ENCODE data around the gene PDLIM3.

Gene PDLIM3

GRCh38 chr4:185576314-185576961, 41.1 kb upstream of the PDLIM3 start:
- TF ChIP-seq CTCF (conservative IDR thresholded peaks at IDR 0.05): no peak
- TF ChIP-seq ZFX (IDR thresholded peaks at IDR 0.05): no peak
- H3K27ac ChIP-seq: no peak overlapping the region

GRCh38 chr4:185573651-185574199, 38.4 kb upstream of the PDLIM3 start:
- TF ChIP-seq CTCF (conservative IDR thresholded peaks at IDR 0.05) (no peak), ZFX (IDR thresholded peaks at IDR 0.05) (no peak)
- H3K27ac ChIP-seq: peak overlapping the region; percentile 76

GRCh38 chr4:185570727-185571126, 35.4 kb upstream of the PDLIM3 start:
- TF ChIP-seq CTCF (conservative IDR thresholded peaks at IDR 0.05) (no peak), ZFX (IDR thresholded peaks at IDR 0.05) (no peak)
- H3K27ac ChIP-seq: no peak overlapping the region

- TF ChIP-seq CTCF (conservative IDR thresholded peaks at IDR 0.05) (no peak), ZFX (IDR thresholded peaks at IDR 0.05) (no peak)
- H3K27ac ChIP-seq: peak overlapping the region; percentile 20; the same call in 1 of the 2 replicates
Observed at GRCh38 chr4:185567381-185568376, 32.4 kb upstream of the PDLIM3 start.

- TF ChIP-seq ZFX (IDR thresholded peaks at IDR 0.05): no peak
- no peak for TF ChIP-seq CTCF (conservative IDR thresholded peaks at IDR 0.05)
- H3K27ac ChIP-seq: peak overlapping the region; percentile 20; the same call in 1 of the 2 replicates
Observed at GRCh38 chr4:185566972-185567371, 31.7 kb upstream of the PDLIM3 start.

- H3K27ac ChIP-seq: no peak overlapping the region
Observed at GRCh38 chr4:185566425-185566824, 31.1 kb upstream of the PDLIM3 start.

More at GRCh38 chr4:185566425-185566824, 31.1 kb upstream of the PDLIM3 start:
- TF ChIP-seq CTCF (conservative IDR thresholded peaks at IDR 0.05) (no peak), ZFX (IDR thresholded peaks at IDR 0.05) (no peak)

All from C4-2B (cell line).